Type B pancreatic cell (in vitro differentiated cells): ENCODE data around the gene CD47. TPM values are rescaled to one million over a fixed set of nuclear protein-coding genes. Genes with fewer than 3 reads are reported as not detected.

Experiments
- DNase-seq: peaks from one replicate; pipeline ENCODE4 v3.0.0; 2021; ENCODE audit warnings: mixed read lengths; ENCODE audit not compliant: unreplicated experiment; ENCODE audit errors: extremely low spot score
- H3K27ac Mint-ChIP-seq: 2 replicates; pipeline ENCODE4 v1.8.0; 2021; ENCODE audit warnings: mild to moderate bottlenecking, mixed read lengths
- H3K27me3 Mint-ChIP-seq: 2 replicates; pipeline ENCODE4 v1.8.0; 2021; ENCODE audit warnings: mixed read lengths
- H3K36me3 Mint-ChIP-seq: 2 replicates; pipeline ENCODE4 v1.8.0; 2021; ENCODE audit warnings: mixed read lengths
- H3K4me1 Mint-ChIP-seq: one replicate; pipeline ENCODE4 v1.8.0; 2021; ENCODE audit warnings: mixed read lengths; ENCODE audit not compliant: unreplicated experiment
- H3K4me3 Mint-ChIP-seq: 2 replicates; pipeline ENCODE4 v1.8.0; 2021; ENCODE audit warnings: mild to moderate bottlenecking, mixed read lengths
- H3K9me3 Mint-ChIP-seq: 2 replicates; pipeline ENCODE4 v1.8.0; 2021; ENCODE audit warnings: mixed read lengths
- CTCF ChIP-seq: fragments of 200-600 bp; sonication (generic); conservative IDR thresholded peaks from 2 replicates; pipeline ENCODE4 v1.5.0; 2021; ENCODE audit warnings: antibody characterized with exemption, mild to moderate bottlenecking
- total RNA-seq: library from RNA; stranded (reverse); gene quantifications from 2 replicates; pipeline ENCODE4 v1.2.1, GENCODE V29; 2021; ENCODE audit warnings: low replicate concordance

CD47 gene
- total RNA-seq, 1 donor from 2014 or later = 113 TPM

GRCh38 chr3:108133048-108133369 lies 42.2 kb upstream of the CD47 start:
- DNase-seq = no peak
- Mint-ChIP-seq H3K27me3 (no peaks in the 10 kb centered on the region), H3K36me3 (no peaks in the 10 kb centered on the region), H3K4me3 (peak overlapping the region; percentile 29), H3K9me3 (no peaks in the 10 kb centered on the region), H3K4me1 (peaks cover 16% of the 10 kb centered on the region), H3K27ac (peak overlapping the region; percentile 90)
- no peak for TF ChIP-seq CTCF

- Mint-ChIP-seq H3K36me3 (no peaks in the 10 kb centered on the region), H3K27ac (no peak overlapping the region), H3K4me3 (no peak overlapping the region), H3K9me3 (no peaks in the 10 kb centered on the region), H3K27me3 (no peaks in the 10 kb centered on the region), H3K4me1 (peaks cover 6% of the 10 kb centered on the region)
- no peak for DNase-seq
- TF ChIP-seq CTCF = no peak
Measured at GRCh38 chr3:108131475-108132134, 40.8 kb upstream of the CD47 start.

- no peak for TF ChIP-seq CTCF
- Mint-ChIP-seq H3K4me3 (no peak overlapping the region), H3K4me1 (peaks cover 9% of the 10 kb centered on the region), H3K27me3 (no peaks in the 10 kb centered on the region), H3K27ac (no peak overlapping the region), H3K9me3 (no peaks in the 10 kb centered on the region), H3K36me3 (no peaks in the 10 kb centered on the region)
- no peak for DNase-seq
Measured at GRCh38 chr3:108130701-108131474, 40.1 kb upstream of the CD47 start.

GRCh38 chr3:108130236-108130635 lies 39.4 kb upstream of the CD47 start:
- no peaks in the 10 kb centered on the region for H3K36me3 Mint-ChIP-seq
- TF ChIP-seq CTCF = no peak

DNA sequence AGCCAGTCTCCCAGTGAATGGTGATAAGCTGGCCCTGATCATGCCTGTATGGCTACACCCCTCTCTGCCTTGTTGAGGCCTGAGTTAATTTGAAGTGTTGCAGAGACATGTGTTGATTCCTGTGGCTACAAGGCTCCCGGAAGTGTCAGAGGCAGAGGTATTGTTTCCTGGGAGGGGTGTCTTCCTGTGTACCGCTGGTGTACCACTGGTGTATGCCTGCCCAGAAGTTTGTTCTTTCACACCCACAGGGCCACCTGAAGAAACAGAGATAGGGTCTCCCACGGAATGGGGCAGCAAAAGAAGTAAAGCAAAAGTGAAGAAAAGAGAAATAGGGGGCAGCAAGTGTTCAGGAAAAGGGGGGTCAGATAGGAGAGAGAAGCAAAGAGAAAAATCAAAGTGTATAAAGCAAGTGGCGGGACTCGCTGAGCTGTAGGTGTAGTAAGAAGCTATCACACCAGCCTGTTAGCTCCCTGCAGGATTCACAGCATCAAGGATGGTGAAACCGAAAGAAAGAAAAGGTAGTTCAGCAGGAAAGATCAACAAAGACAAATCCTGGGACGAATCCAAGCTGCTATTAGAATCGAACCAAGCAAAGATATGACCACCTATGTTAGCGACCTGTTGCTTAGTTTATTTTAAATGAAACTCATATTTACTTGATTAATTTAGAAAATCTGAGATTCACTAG lies 36.6 kb upstream of the CD47 start:
- H3K36me3 Mint-ChIP-seq = no peaks in the 10 kb centered on the region
- peaks cover 25% of the 10 kb centered on the region for H3K4me1 Mint-ChIP-seq
- TF ChIP-seq CTCF = no peak
- no peak for DNase-seq
- no peak overlapping the region for H3K27ac Mint-ChIP-seq
- H3K4me3 Mint-ChIP-seq = no peak overlapping the region
- H3K9me3 Mint-ChIP-seq = peaks cover 7% of the 10 kb centered on the region
- H3K27me3 Mint-ChIP-seq = no peaks in the 10 kb centered on the region

More at GRCh38 chr3:108130236-108130635, 39.4 kb upstream of the CD47 start:
- peaks cover 15% of the 10 kb centered on the region for H3K4me1 Mint-ChIP-seq
- no peaks in the 10 kb centered on the region for H3K27me3 Mint-ChIP-seq
- H3K4me3 Mint-ChIP-seq = no peak overlapping the region
- no peak for DNase-seq
- H3K9me3 Mint-ChIP-seq = no peaks in the 10 kb centered on the region
- H3K27ac Mint-ChIP-seq = no peak overlapping the region
